GM12878 (cell line): ENCODE results near the gene CCIN. TPM values are rescaled to one million over a fixed set of nuclear protein-coding genes. Genes with fewer than 3 reads are reported as not detected.

Source experiments
- ATAC-seq: fragments of 200-7000 bp; cut with Tn5 transposase; 3 replicates; pipeline ENCODE4 v1.9.1; 2020; ENCODE audit warnings: mild to moderate bottlenecking, moderate library complexity
- BruUV-seq: library from RNA; stranded (reverse); fragments of 400-500 nt; replicated peaks from 2 replicates; lab custom pipeline; 2021; lab: Mats Ljungman, UMichigan
- CTCF ChIA-PET: fragments of 300-600 bp; sonication (Branson Sonifier 250); formaldehyde crosslinking; extraction: SDS; loops from one replicate; lab custom pipeline; 2021; ENCODE audit warnings: inconsistent platforms; lab: Yijun Ruan, JAX
- POLR2A ChIA-PET: fragments of 350-600 bp; formaldehyde crosslinking; extraction: SDS; loops from one replicate; lab custom pipeline; 2021; ENCODE audit warnings: inconsistent platforms; lab: Charles Lee
- RAD21 ChIA-PET: fragments of 300-600 bp; sonication (Branson Sonifier 250); formaldehyde crosslinking; loops from one replicate; lab custom pipeline; 2023; ENCODE audit warnings: antibody characterized with exemption; ENCODE audit not compliant: unreplicated experiment; lab: Charles Lee
- SMC1A ChIA-PET: fragments of 300-600 bp; sonication (Branson Sonifier 250); formaldehyde crosslinking; loops from one replicate; lab custom pipeline; 2023; ENCODE audit not compliant: unreplicated experiment, uncharacterized antibody; lab: Charles Lee
- DNase-seq: peaks from one replicate; pipeline ENCODE4 v3.0.0-alpha.2; 2011; ENCODE audit warnings: low read depth, low spot score
- FAIRE-seq: peaks from 3 replicates; lab custom pipeline; 2011; peaks lifted over from hg19 to GRCh38; lab: Jason Lieb, UNC
- H2AFZ ChIP-seq: 2 replicates; pipeline ENCODE4 v1.6.0; 2011; ENCODE audit warnings: low read depth, low read length, control low read depth; ENCODE audit not compliant: control insufficient read depth
- H3K27ac ChIP-seq: 2 replicates; pipeline ENCODE4 v1.5.1; 2011; ENCODE audit warnings: control low read depth; ENCODE audit not compliant: control insufficient read depth, insufficient read depth
- H3K27me3 ChIP-seq, 2 experiments: replicated peaks in 1 of 2; 2 replicates each; pipeline versions ENCODE4 v1.6.0 to v1.6.1; 2011; ENCODE audit warnings: low read length in 1 of 2; ENCODE audit not compliant: control insufficient read depth in 2 of 2, insufficient read depth in 2 of 2
- H3K36me3 ChIP-seq, 2 experiments: 2 replicates each; pipeline ENCODE4 v1.5.1; 2011; ENCODE audit warnings: low read length in 1 of 2; ENCODE audit not compliant: control insufficient read depth in 2 of 2, insufficient read depth in 2 of 2
- H3K4me1 ChIP-seq: 2 replicates; pipeline ENCODE4 v1.6.1; 2011; ENCODE audit warnings: mild to moderate bottlenecking, low read length, moderate library complexity, mixed read lengths; ENCODE audit not compliant: control insufficient read depth, insufficient read depth
- H3K4me2 ChIP-seq: 2 replicates; pipeline ENCODE4 v1.6.0; 2011; ENCODE audit warnings: control low read depth; ENCODE audit not compliant: control insufficient read depth, insufficient read depth
- H3K4me3 ChIP-seq: fragments of 200-600 bp; sonication (generic); 2 replicates; pipeline ENCODE4 v1.5.1; 2016
- H3K79me2 ChIP-seq: 2 replicates; pipeline ENCODE4 v1.6.0; 2011; ENCODE audit warnings: low read length; ENCODE audit not compliant: control insufficient read depth, insufficient read depth
- H3K9ac ChIP-seq: 2 replicates; pipeline ENCODE4 v1.8.0; 2011; ENCODE audit warnings: low read length, control low read depth, mixed read lengths; ENCODE audit not compliant: control insufficient read depth, insufficient read depth
- H3K9me3 ChIP-seq: replicated peaks from 3 replicates; pipeline ENCODE4 v1.5.1; 2011; ENCODE audit warnings: mild to moderate bottlenecking, low read length; ENCODE audit not compliant: control insufficient read depth, insufficient read depth
- H4K20me1 ChIP-seq: 2 replicates; pipeline ENCODE4 v1.6.0; 2011; ENCODE audit not compliant: control insufficient read depth, insufficient read depth
- CEBPB ChIP-seq, 2 experiments: fragments of 150-350 bp in 1 of 2; IDR thresholded peaks; 2 replicates each; pipeline ENCODE4 v1.6.1; 2012 to 2014; ENCODE audit warnings: low read depth in 2 of 2, low read length in 2 of 2, borderline replicate concordance in 1 of 2, inconsistent platforms in 1 of 2
- EED ChIP-seq: sonication (generic); IDR thresholded peaks from 2 replicates; pipeline ENCODE4 v1.6.1; 2016; ENCODE audit warnings: antibody characterized with exemption, low read depth
- PAX5 ChIP-seq: IDR thresholded peaks from 2 replicates; pipeline ENCODE4 v1.6.1; 2011; ENCODE audit warnings: low read depth, low read length, borderline replicate concordance
- SPI1 ChIP-seq: IDR thresholded peaks from 2 replicates; pipeline ENCODE4 v1.6.1; 2011; ENCODE audit warnings: low read depth, mild to moderate bottlenecking, low read length, moderate library complexity, borderline replicate concordance; ENCODE audit not compliant: insufficient read depth
- WGBS: methylation state at CpG from one replicate; pipeline ENCODE4 v1.1.6; 2016; ENCODE audit warnings: low lambda C conversion rate; ENCODE audit not compliant: insufficient replicate concordance, insufficient coverage; ENCODE audit errors: missing lambda C conversion rate; 5-methylcytosine and 5-hydroxymethylcytosine counted together
- in situ Hi-C: fragments of 300-500 bp; cut with MboI; formaldehyde crosslinking; loops from 9 replicates; pipeline ENCODE4 v1.14.3; 2018; ENCODE audit warnings: mixed read lengths
- intact Hi-C: fragments of 100-400 bp; cut with micrococcal nuclease; formaldehyde crosslinking; loops from one replicate; pipeline ENCODE4 v1.14.2; 2022; ENCODE audit not compliant: unreplicated experiment
- polyA plus RNA-seq, 11 experiments: library from polyadenylated mRNA; depleted of rRNA in 4 of 11; unstranded in 6 of 11; stranded (reverse) in 5 of 11; fragments of >200 nt; fragmentation: Nextera tagmentation in 4 of 11; fragmentation: Illumina TruSeq in 1 of 11; extraction: Ambion mirVana in 4 of 11; extraction: Trizol in 1 of 11; gene quantifications; 1 replicate in 1 of 11; 2 replicates in 10 of 11; pipeline versions ENCODE4 v1.2.1 to v1.2.3, GENCODE V29; 2011 to 2016; ENCODE audit warnings: inconsistent platforms in 2 of 11, missing spikeins in 2 of 11, low read depth in 1 of 11
- total RNA-seq, 4 experiments: library from RNA; depleted of rRNA in 3 of 4; stranded (reverse); fragments of >200 nt in 3 of 4; fragmentation: Illumina TruSeq in 1 of 4; extraction: Trizol in 1 of 4; gene quantifications; 2 replicates each; pipeline versions ENCODE4 v1.2.1 to v1.2.3, GENCODE V29; 2013 to 2021

Gene CCIN
- total and polyA plus RNA-seq, 10 of the 15 experiments (the other 5 are each of a cell fraction or from before 2014, with no cell fraction given) = not detected

DNA sequence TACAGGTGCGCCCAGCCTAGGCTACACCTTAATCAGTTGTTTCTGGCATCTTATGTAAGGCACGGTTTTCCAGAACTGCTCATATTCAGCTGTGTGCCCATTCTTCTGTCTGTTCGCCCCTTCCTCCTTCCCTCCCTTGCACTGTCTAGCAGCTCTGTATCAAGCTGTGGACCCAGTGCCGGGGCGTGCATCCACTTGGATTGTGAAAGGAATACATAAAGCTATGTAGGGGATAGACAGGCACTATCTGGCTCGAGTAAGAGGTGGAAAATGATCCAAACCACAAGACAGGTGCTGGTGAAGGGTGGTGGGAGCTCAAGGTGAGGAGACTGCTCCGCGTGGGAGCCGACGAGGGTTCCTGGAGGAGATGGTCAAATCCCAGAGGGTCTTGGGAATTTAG is 30.7 kb upstream of the CCIN start:
- 82% methylated on average over 10 of the region's 10 CpGs for WGBS
- peaks cover 35% of the 10 kb centered on the region for H3K4me1 ChIP-seq
- no peak for TF ChIP-seq CEBPB (IDR thresholded peaks at IDR 0.05; ENCODE audit: borderline replicate concordance in 1 of 2, low read depth in 2 of 2, low read length in 2 of 2)
- TF ChIP-seq PAX5 = no peak
- TF ChIP-seq EED = no peak
- H3K4me2 ChIP-seq = no peak overlapping the region
- SMC1A ChIA-PET = no interaction called here
- DNase-seq (no peak), ATAC-seq (no peak), FAIRE-seq (no peak)
- H2AFZ ChIP-seq = no peak overlapping the region
- no peaks in the 10 kb centered on the region for H4K20me1 ChIP-seq
- no peaks in the 10 kb centered on the region for H3K36me3 ChIP-seq
- peaks cover 7 to 14% of the 10 kb centered on the region in 2 experiments; a peak in 3 of 4 replicates for H3K27me3 ChIP-seq
- H3K27ac ChIP-seq = no peak overlapping the region
- no peak overlapping the region for H3K9ac ChIP-seq
- intact Hi-C loops (no loop called here), in situ Hi-C loops (no loop called here)
- POLR2A ChIA-PET = no interaction called here
- CTCF ChIA-PET = interaction anchor here (1.1 kb wide), 1 partner anchor 27 kb away, joined by 4 read pairs; no protein-coding TSS in a partner anchor
- RAD21 ChIA-PET = no interaction called here
- BruUV-seq = no TSS peak
- no peaks in the 10 kb centered on the region for H3K79me2 ChIP-seq
- H3K9me3 ChIP-seq = no peaks in the 10 kb centered on the region
- H3K4me3 ChIP-seq = no peak overlapping the region

DNA sequence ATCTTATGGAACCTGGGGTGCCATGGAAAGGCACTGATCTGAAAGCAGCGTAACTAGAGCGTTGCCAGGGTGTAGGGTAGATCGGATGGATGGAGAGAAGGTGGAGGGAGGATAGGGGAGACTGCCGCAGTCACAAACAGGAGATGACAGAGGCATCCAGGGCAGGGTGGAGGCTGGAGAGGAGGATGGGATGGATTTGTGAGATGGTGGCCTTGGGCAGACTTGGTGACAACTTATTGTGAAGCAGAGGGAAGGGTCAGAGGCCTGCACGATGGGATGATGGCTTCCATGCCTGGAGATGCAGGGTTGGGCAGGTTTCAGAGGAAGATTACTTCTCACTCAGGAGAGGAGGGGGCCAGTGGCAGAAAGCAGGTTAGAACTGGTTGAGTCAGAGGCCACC is 30.3 kb upstream of the CCIN start:
- no peak for TF ChIP-seq SPI1
- no peak overlapping the region for H3K9ac ChIP-seq
- no peaks in the 10 kb centered on the region for H3K36me3 ChIP-seq
- 95% methylated on average over 5 of the region's 5 CpGs for WGBS
- BruUV-seq = no TSS peak
- no peaks in the 10 kb centered on the region for H4K20me1 ChIP-seq
- ChIA-PET CTCF (interaction anchor here (1.1 kb wide), 1 partner anchor 26 kb away, joined by 4 read pairs; no protein-coding TSS in a partner anchor), RAD21 (no interaction called here), SMC1A (no interaction called here), POLR2A (no interaction called here)
- intact Hi-C loops (no loop called here), in situ Hi-C loops (no loop called here)
- no peak overlapping the region for H2AFZ ChIP-seq
- H3K4me1 ChIP-seq = peaks cover 39% of the 10 kb centered on the region
- H3K27me3 ChIP-seq = peaks cover 7 to 14% of the 10 kb centered on the region in 2 experiments; a peak in 3 of 4 replicates
- DNase-seq (no peak), ATAC-seq (no peak), FAIRE-seq (no peak)
- no peaks in the 10 kb centered on the region for H3K79me2 ChIP-seq
- no peak overlapping the region for H3K4me2 ChIP-seq
- no peak overlapping the region for H3K27ac ChIP-seq
- no peaks in the 10 kb centered on the region for H3K9me3 ChIP-seq
- no peak overlapping the region for H3K4me3 ChIP-seq
